HEK293 (cell line): Measurements from ENCODE around the gene ZNF714.

ENCODE experiments used
- BCL11B ChIP-seq: fragments of 450-650 bp; formaldehyde crosslinking; IDR thresholded peaks from 2 replicates; pipeline ENCODE4 v1.5.1; 2016; ENCODE audit warnings: low read depth, missing biosample characterization, missing genetic modification characterization
- PBX3 ChIP-seq: sonication (generic); formaldehyde crosslinking; IDR thresholded peaks from 2 replicates; pipeline ENCODE4 v1.8.1; 2022; ENCODE audit warnings: mild to moderate bottlenecking, moderate library complexity, missing genetic modification reagents
- ZNF274 ChIP-seq, 2 experiments: fragments of 200-500 bp in 1 of 2; fragments of 450-650 bp in 1 of 2; sonication (Bioruptor generic) in 1 of 2; formaldehyde crosslinking in 1 of 2; IDR thresholded peaks; 2 replicates each; pipeline versions ENCODE4 v1.5.1 to v1.6.1; 2014 to 2016; ENCODE audit warnings: borderline replicate concordance in 1 of 2, inconsistent platforms in 1 of 2, low read length in 1 of 2, missing biosample characterization in 1 of 2, missing genetic modification characterization in 1 of 2
- ZNF623 ChIP-seq: fragments of 450-650 bp; formaldehyde crosslinking; IDR thresholded peaks from 2 replicates; pipeline ENCODE4 v1.5.1; 2016; ENCODE audit warnings: missing biosample characterization, missing genetic modification characterization
- ZNF629 ChIP-seq: fragments of 450-650 bp; formaldehyde crosslinking; IDR thresholded peaks from 2 replicates; pipeline ENCODE4 v1.5.1; 2017; ENCODE audit warnings: missing biosample characterization, missing genetic modification characterization
- ZNF792 ChIP-seq: fragments of 450-650 bp; formaldehyde crosslinking; IDR thresholded peaks from 2 replicates; pipeline ENCODE4 v1.5.1; 2016; ENCODE audit warnings: missing biosample characterization, missing genetic modification characterization

GRCh38 chr19:21052902-21053301 is 29.1 kb upstream of the ZNF714 start:
- TF ChIP-seq BCL11B (tag by site-specific recombination) (no peak), ZNF623 (tag by site-specific recombination) (no peak), PBX3 (CRISPR knock-in tag) (no peak), ZNF274 (IDR thresholded peaks at IDR 0.05; ENCODE audit: low read length) (no peak), ZNF274 (tag by site-specific recombination; IDR thresholded peaks at IDR 0.05; ENCODE audit: borderline replicate concordance) (no peak), ZNF792 (tag by site-specific recombination) (no peak), ZNF629 (tag by site-specific recombination) (no peak)
